Brain microvascular endothelial cell (primary cell): ENCODE results near the gene S1PR4.

ENCODE experiments used
- DNase-seq: peaks from one replicate; pipeline ENCODE4 v3.0.0-alpha.2; 2020
- H3K27ac ChIP-seq: fragments of 250-450 bp; sonication (Bioruptor Pico); 2 replicates; pipeline ENCODE4 v1.5.1; 2020; ENCODE audit warnings: mild to moderate bottlenecking, moderate library complexity
- H3K27me3 ChIP-seq: fragments of 250-450 bp; sonication (Bioruptor Pico); replicated peaks from 2 replicates; pipeline ENCODE4 v1.5.1; 2020; ENCODE audit warnings: mild to moderate bottlenecking
- H3K36me3 ChIP-seq: fragments of 250-450 bp; sonication (Bioruptor Pico); replicated peaks from 2 replicates; pipeline ENCODE4 v1.5.1; 2020; ENCODE audit warnings: mild to moderate bottlenecking
- H3K4me3 ChIP-seq: 2 replicates; pipeline ENCODE4 v1.5.1; 2011; ENCODE audit warnings: low read depth, mild to moderate bottlenecking, control low read depth, low read length, moderate library complexity
- CTCF ChIP-seq: IDR thresholded peaks from 2 replicates; pipeline ENCODE4 v1.5.1; 2011; ENCODE audit warnings: low read depth, mild to moderate bottlenecking, moderate library complexity, low read length, control low read depth, inconsistent platforms; ENCODE audit errors: missing control alignments
- in situ Hi-C: cut with HindIII; loops from 2 replicates; pipeline ENCODE4 v1.10.0; 2017; ENCODE audit warnings: low sequenced_read_pairs, low pct_ligation_motif_present

Gene S1PR4

DNA sequence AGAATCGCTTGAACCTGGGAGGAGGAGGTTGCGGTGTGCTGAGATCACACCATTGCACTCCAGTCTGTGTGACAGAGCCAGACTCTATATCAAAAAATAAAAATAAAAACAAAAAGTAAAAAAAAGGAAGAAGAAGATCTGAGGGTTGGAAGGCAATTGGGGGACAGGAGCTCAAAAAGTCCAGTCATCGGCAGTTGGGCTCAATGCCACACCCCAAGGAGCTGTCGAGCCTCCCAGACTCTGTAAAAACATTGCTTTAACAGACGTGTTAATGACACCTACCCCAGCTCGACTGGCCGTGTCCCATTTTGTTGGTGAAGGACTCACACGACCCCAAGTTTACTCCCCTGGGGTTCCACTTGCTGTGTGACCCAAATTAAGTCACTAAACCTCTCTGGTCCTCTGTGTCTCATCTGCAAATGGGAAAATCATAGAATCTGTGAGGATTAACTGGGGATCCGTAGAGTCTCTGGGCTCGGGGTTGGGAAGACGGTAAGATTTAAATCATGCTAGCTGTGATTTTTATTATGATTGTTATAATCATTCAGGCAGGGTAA lies 35.7 kb upstream of the S1PR4 start:
- no peaks in the 10 kb centered on the region for H3K27me3 ChIP-seq
- in situ Hi-C loops: no loop called here
- H3K27ac ChIP-seq: peak overlapping the region; percentile 62
- TF ChIP-seq CTCF: no peak
- DNase-seq: no peak
- no peaks in the 10 kb centered on the region for H3K36me3 ChIP-seq
- no peak overlapping the region for H3K4me3 ChIP-seq

DNA sequence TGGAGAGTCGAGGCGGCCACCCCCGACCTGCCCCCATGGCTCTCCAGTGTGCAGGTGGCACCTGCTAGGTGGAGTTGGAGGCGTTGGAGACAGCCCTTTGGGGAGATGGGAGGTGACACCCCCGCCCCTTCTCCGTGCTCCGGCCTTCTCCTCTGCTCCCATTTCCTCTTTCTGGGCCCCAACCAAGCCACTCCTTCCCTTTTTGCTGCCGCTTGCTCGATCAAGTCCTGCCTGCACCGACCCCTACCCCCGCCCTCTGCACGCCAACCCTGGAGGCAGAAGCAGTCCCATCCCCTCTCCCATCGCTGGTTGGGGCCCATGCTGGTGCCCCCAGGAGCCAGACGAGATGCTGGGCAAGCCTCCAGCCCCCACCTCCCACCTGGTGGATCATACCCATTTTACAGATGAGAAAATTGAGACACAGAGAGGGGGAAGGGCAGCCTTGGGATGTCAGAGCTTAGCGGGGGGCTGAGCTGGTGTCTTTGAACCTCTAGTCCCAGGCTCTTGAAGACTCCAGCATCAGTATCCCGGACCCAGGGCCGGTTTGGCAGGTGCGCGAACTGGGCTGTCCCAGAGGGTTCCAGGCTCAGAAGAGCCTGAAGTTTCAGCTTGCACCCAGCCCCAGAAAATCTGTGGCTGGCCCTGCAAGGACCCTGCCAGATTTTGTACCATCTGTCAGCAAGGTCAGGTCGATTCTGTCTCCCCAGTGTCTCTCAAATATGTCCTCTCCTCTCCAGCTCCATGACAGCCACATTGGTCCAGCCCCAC lies 32.5 kb upstream of the S1PR4 start:
- in situ Hi-C loops: no loop called here
- no peak for TF ChIP-seq CTCF
- no peaks in the 10 kb centered on the region for H3K36me3 ChIP-seq
- no peak overlapping the region for H3K27ac ChIP-seq
- no peak overlapping the region for H3K4me3 ChIP-seq
- no peaks in the 10 kb centered on the region for H3K27me3 ChIP-seq
- no peak for DNase-seq

DNA sequence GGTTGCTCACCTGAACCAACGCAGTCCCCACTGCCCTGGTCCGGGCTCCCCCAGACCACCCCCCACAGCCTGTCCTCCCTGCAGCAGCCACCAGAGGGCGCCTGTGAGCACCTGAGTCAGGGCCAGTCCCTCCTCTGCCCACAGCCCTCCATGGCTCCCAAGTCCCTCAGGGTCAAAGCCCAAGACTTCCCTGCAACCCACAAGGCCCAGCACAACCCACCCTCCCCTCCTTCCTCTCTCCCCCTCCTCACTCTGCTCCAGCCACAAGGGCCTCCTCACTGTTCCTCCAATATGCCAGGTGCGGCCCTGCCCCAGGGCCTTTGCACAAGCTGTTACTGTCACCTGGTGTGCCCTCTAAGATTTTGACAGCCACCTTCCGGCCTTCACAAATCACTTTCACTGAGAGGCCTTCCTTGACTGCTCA lies 31.9 kb upstream of the S1PR4 start:
- no peak for DNase-seq
- Histone ChIP-seq H3K27ac (no peak overlapping the region), H3K4me3 (no peak overlapping the region), H3K27me3 (no peaks in the 10 kb centered on the region), H3K36me3 (no peaks in the 10 kb centered on the region)
- in situ Hi-C loops: no loop called here
- TF ChIP-seq CTCF: peak; percentile 92

GRCh38 chr19:3148503-3148902 lies 30.1 kb upstream of the S1PR4 start:
- no peaks in the 10 kb centered on the region for H3K36me3 ChIP-seq
- in situ Hi-C loops: no loop called here
- H3K27me3 ChIP-seq: no peaks in the 10 kb centered on the region
- no peak for DNase-seq
- H3K4me3 ChIP-seq: no peak overlapping the region
- TF ChIP-seq CTCF: no peak
- no peak overlapping the region for H3K27ac ChIP-seq

DNA sequence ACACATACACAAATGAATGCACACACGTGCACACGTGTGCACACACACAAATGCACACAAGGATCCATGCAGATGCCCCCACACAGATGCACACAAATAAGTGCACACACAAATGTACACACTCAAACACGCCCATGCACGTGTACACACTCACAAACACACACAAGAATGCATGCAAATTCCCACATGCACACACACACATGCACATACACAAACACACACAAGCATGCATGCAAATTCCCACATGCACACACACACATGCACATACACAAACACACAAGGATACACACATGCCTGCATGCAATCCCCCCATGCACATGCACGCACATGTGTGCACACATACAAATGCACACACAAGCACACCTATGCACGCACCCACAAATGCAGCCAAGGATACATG lies 29.5 kb upstream of the S1PR4 start:
- in situ Hi-C loops: no loop called here
- DNase-seq: no peak
- no peaks in the 10 kb centered on the region for H3K36me3 ChIP-seq
- H3K27ac ChIP-seq: no peak overlapping the region
- TF ChIP-seq CTCF: no peak
- H3K4me3 ChIP-seq: no peak overlapping the region
- H3K27me3 ChIP-seq: no peaks in the 10 kb centered on the region
